ENCODE measurements around the gene HTR5A.

DNA sequence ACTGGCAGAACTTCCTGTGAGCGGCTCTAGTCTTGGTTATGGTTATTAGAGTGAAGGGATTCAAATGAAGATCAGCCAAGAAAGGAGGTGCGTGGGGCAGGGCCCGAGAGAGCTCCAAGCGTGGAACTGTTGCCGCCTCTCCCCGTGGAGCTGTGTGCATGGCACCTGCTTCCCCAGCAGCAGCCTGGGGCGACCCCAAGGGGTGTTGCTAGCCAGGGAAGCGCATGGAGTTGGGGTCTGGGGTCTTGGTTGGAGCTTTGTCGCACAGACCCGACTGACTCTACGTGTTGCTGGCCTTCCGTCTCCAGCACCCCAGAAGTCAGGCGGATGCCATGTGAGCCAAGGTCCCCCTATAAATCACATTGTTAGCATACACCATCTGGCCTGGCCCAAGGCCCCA is 61.0 kb downstream of the HTR5A start:
- TF ChIP-seq, protein P1, sequence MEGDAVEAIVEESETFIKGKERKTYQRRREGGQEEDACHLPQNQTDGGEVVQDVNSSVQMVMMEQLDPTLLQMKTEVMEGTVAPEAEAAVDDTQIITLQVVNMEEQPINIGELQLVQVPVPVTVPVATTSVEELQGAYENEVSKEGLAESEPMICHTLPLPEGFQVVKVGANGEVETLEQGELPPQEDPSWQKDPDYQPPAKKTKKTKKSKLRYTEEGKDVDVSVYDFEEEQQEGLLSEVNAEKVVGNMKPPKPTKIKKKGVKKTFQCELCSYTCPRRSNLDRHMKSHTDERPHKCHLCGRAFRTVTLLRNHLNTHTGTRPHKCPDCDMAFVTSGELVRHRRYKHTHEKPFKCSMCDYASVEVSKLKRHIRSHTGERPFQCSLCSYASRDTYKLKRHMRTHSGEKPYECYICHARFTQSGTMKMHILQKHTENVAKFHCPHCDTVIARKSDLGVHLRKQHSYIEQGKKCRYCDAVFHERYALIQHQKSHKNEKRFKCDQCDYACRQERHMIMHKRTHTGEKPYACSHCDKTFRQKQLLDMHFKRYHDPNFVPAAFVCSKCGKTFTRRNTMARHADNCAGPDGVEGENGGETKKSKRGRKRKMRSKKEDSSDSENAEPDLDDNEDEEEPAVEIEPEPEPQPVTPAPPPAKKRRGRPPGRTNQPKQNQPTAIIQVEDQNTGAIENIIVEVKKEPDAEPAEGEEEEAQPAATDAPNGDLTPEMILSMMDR (conservative IDR thresholded peaks at IDR 0.05; ENCODE audit: low read depth in 2 of 2), result no peak
- TF ChIP-seq EZH2phosphoT487 (IDR thresholded peaks at IDR 0.05; ENCODE audit: unreplicated experiment) (no peak), ZNF331 (CRISPR knock-in tag; IDR thresholded peaks at IDR 0.05; ENCODE audit: low read depth) (no peak), JUNB (IDR thresholded peaks at IDR 0.05; ENCODE audit: unreplicated experiment) (no peak), POLR2AphosphoS5 (IDR thresholded peaks at IDR 0.05; ENCODE audit: low read depth) (no peak), EZH2 (IDR thresholded peaks at IDR 0.05; ENCODE audit: low read depth, unreplicated experiment) (no peak), ZNF114 (CRISPR knock-in tag; IDR thresholded peaks at IDR 0.05) (no peak), REST (IDR thresholded peaks at IDR 0.05; ENCODE audit: unreplicated experiment) (no peak), STAT1 (IDR thresholded peaks at IDR 0.05; ENCODE audit: unreplicated experiment) (no peak)
- TF ChIP-seq, protein P2, sequence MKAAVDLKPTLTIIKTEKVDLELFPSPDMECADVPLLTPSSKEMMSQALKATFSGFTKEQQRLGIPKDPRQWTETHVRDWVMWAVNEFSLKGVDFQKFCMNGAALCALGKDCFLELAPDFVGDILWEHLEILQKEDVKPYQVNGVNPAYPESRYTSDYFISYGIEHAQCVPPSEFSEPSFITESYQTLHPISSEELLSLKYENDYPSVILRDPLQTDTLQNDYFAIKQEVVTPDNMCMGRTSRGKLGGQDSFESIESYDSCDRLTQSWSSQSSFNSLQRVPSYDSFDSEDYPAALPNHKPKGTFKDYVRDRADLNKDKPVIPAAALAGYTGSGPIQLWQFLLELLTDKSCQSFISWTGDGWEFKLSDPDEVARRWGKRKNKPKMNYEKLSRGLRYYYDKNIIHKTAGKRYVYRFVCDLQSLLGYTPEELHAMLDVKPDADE (IDR thresholded peaks at IDR 0.05), result no peak

Data from GM23338 (cell line).